PC-3 (cell line): ENCODE data around the gene CCDC7.

Experiments
- EZH2 ChIP-seq: fragments of 300-600 bp; sonication (generic); IDR thresholded peaks from one replicate; pipeline ENCODE4 v1.6.1; 2017; ENCODE audit warnings: antibody characterized with exemption, mild to moderate bottlenecking, low read length; ENCODE audit not compliant: unreplicated experiment
- TF ChIP-seq, protein P1 (sequence below): fragments of 300-600 bp; sonication (generic); conservative IDR thresholded peaks from 2 replicates; pipeline ENCODE4 v1.5.1; 2017; ENCODE audit warnings: antibody characterized with exemption, low read depth, mild to moderate bottlenecking, low read length

DNA sequence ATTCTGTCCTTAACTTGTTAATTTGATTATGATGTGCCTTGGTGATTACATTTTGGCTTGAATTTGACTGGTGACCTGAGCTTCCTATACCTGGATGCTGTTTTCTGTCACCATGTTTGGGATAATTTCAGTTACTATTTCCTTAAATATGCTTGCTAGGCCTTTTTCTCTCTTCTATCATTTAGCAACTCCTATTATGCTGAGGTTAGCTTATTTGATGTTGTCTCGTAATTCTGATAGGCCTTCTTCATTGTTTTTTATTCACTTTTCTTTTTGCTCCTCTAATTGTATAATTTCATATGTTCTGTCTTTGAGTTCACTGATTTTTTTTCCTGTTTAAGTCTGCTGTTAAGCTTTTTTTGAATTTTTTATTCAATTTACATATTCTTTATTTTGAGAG, 327.2 kb downstream of the CCDC7 start:
- TF ChIP-seq, protein P1, sequence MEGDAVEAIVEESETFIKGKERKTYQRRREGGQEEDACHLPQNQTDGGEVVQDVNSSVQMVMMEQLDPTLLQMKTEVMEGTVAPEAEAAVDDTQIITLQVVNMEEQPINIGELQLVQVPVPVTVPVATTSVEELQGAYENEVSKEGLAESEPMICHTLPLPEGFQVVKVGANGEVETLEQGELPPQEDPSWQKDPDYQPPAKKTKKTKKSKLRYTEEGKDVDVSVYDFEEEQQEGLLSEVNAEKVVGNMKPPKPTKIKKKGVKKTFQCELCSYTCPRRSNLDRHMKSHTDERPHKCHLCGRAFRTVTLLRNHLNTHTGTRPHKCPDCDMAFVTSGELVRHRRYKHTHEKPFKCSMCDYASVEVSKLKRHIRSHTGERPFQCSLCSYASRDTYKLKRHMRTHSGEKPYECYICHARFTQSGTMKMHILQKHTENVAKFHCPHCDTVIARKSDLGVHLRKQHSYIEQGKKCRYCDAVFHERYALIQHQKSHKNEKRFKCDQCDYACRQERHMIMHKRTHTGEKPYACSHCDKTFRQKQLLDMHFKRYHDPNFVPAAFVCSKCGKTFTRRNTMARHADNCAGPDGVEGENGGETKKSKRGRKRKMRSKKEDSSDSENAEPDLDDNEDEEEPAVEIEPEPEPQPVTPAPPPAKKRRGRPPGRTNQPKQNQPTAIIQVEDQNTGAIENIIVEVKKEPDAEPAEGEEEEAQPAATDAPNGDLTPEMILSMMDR = no peak
- TF ChIP-seq EZH2 = no peak
